KOPT-K1 (cell line): ENCODE measurements around the gene AGAP1.
"Not testable (repeated sequence)": the region's sequence is repeated elsewhere in the genome, so short reads cannot be mapped to it uniquely, and the experiment has no call there.

Source experiments
- H3K27ac ChIP-seq: fragments of 200-600 bp; sonication (generic); 2 replicates; pipeline ENCODE4 v1.5.1; 2016; ENCODE audit warnings: antibody characterized with exemption, mild to moderate bottlenecking, low read depth, low read length; ENCODE audit not compliant: poor library complexity, severe bottlenecking
- H3K36me3 ChIP-seq: fragments of 200-600 bp; sonication (generic); 2 replicates; pipeline ENCODE4 v1.5.1; 2017; ENCODE audit warnings: antibody characterized with exemption, mild to moderate bottlenecking, low read length, moderate library complexity; ENCODE audit not compliant: insufficient read depth
- H3K9me3 ChIP-seq: fragments of 200-600 bp; sonication (generic); 2 replicates; pipeline ENCODE4 v1.5.1; 2017; ENCODE audit warnings: antibody characterized with exemption, low read length, mild to moderate bottlenecking; ENCODE audit not compliant: insufficient read depth, poor library complexity, severe bottlenecking

AGAP1 gene

GRCh38 chr2:236122236-236122635 is 628.4 kb downstream of the AGAP1 start:
- Histone ChIP-seq H3K36me3 (no peaks in the 10 kb centered on the region), H3K9me3 (no peaks in the 10 kb centered on the region), H3K27ac (no peak overlapping the region)

- Histone ChIP-seq H3K27ac (no peak overlapping the region), H3K9me3 (no peaks in the 10 kb centered on the region), H3K36me3 (no peaks in the 10 kb centered on the region)
Measured at GRCh38 chr2:236123716-236124115, 629.9 kb downstream of the AGAP1 start.

- Histone ChIP-seq H3K27ac (no peak overlapping the region), H3K9me3 (no peaks in the 10 kb centered on the region), H3K36me3 (no peaks in the 10 kb centered on the region)
Measured at GRCh38 chr2:236124182-236124893, 630.5 kb downstream of the AGAP1 start.

GRCh38 chr2:236125541-236125940 is 631.7 kb downstream of the AGAP1 start:
- Histone ChIP-seq H3K9me3 (no peaks in the 10 kb centered on the region), H3K27ac (no peak overlapping the region), H3K36me3 (no peaks in the 10 kb centered on the region)

GRCh38 chr2:236127010-236127409 is 633.2 kb downstream of the AGAP1 start:
- Histone ChIP-seq H3K27ac (no peak overlapping the region), H3K9me3 (no peaks in the 10 kb centered on the region), H3K36me3 (no peaks in the 10 kb centered on the region)

- Histone ChIP-seq H3K9me3 (no peaks in the 10 kb centered on the region), H3K27ac (no peak overlapping the region), H3K36me3 (no peaks in the 10 kb centered on the region)
Measured at GRCh38 chr2:236128321-236128720, 634.5 kb downstream of the AGAP1 start.

DNA sequence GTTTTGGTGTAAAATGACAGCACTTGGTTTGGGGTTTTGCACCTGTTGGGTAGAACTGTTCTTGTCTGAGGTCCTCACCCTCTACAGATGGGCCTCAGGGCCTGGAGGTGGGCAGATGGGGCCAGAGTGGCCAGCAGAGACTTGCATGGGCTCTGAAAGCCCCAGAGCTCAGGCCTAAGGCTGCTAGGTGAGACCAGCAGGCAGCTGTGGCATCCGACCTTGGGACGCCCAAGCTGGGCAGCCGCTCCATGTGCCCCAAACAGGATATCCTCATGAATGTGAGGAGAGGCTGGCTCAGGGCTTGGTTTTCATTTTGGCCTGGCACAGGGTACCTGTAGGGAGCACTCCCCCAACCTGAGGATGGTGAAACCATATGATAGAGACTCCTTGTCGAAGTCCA is 636.1 kb downstream of the AGAP1 start:
- H3K36me3 ChIP-seq, result no peaks in the 10 kb centered on the region
- H3K9me3 ChIP-seq, result no peaks in the 10 kb centered on the region
- H3K27ac ChIP-seq, result no peak overlapping the region

- H3K27ac ChIP-seq, result no peak overlapping the region
- H3K36me3 ChIP-seq, result no peaks in the 10 kb centered on the region
- H3K9me3 ChIP-seq, result no peaks in the 10 kb centered on the region
Measured at GRCh38 chr2:236130349-236130998, 636.6 kb downstream of the AGAP1 start.

DNA sequence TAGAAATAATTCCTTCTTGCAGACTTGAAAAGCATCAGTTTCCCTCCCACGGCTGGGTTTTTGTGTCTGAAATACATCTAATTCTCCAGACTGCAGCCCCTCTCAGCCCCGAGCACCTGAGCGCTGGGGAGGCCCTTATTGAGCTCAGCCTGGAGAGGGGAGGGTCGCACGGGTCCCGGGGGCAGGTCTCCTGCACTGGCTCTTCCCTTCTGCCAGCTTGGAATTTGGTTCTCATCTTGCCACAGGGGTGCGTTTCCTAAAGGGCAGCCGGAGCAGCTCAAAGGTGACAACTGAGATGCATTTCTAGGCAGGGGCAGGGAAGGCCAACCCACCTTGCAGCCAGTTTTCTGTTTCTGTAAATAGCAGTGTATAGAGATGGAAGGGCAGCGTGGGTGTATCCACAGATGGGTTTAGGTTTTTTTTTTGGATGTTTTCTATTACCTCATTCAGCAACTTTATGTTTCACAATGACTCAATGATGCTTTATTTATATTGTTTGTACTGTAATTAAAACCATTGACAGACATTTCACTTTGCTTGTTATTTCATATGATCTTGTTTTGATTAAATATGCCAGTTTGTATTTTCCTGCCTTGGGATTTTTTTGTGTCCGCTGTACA is 637.3 kb downstream of the AGAP1 start:
- Histone ChIP-seq H3K36me3 (no peaks in the 10 kb centered on the region), H3K27ac (no peak overlapping the region), H3K9me3 (no peaks in the 10 kb centered on the region)

- Histone ChIP-seq H3K9me3 (no peaks in the 10 kb centered on the region), H3K27ac (no peak overlapping the region), H3K36me3 (no peaks in the 10 kb centered on the region)
Measured at GRCh38 chr2:236133410-236134012, 639.7 kb downstream of the AGAP1 start.

- H3K27ac ChIP-seq, result no peak overlapping the region
- no peaks in the 10 kb centered on the region for H3K9me3 ChIP-seq
- no peaks in the 10 kb centered on the region for H3K36me3 ChIP-seq
Measured at GRCh38 chr2:236136538-236136937, 642.7 kb downstream of the AGAP1 start.

- H3K27ac ChIP-seq, result no peak overlapping the region
- no peaks in the 10 kb centered on the region for H3K36me3 ChIP-seq
- H3K9me3 ChIP-seq, result no peaks in the 10 kb centered on the region
Measured at GRCh38 chr2:236137066-236137465, 643.2 kb downstream of the AGAP1 start.

GRCh38 chr2:236141616-236142015 is 647.8 kb downstream of the AGAP1 start:
- not testable (repeated sequence) for H3K36me3 ChIP-seq, H3K9me3 ChIP-seq, H3K27ac ChIP-seq

GRCh38 chr2:236143811-236144210 is 650.0 kb downstream of the AGAP1 start:
- Histone ChIP-seq H3K36me3 (no peaks in the 10 kb centered on the region), H3K27ac (no peak overlapping the region), H3K9me3 (no peaks in the 10 kb centered on the region)

- Histone ChIP-seq H3K36me3 (no peaks in the 10 kb centered on the region), H3K9me3 (no peaks in the 10 kb centered on the region), H3K27ac (no peak overlapping the region)
Measured at GRCh38 chr2:236146436-236146835, 652.6 kb downstream of the AGAP1 start.
